ENCODE results near the gene STK10.
A peak's percentile ranks its signal among the peaks of the same experiment; 100 is the strongest.
"Not testable (repeated sequence)": the region's sequence is repeated elsewhere in the genome, so short reads cannot be mapped to it uniquely, and the experiment has no call there.

STK10 gene

GRCh38 chr5:172188033-172188892, at the start of gene STK10:
Gene STK10 (minus strand): TSS chr5:172188224. CDS start chr5:172188042, 182 bp downstream.
- peak; percentile 87 to 88 for DNase-seq (ENCODE audit: extremely low read depth in 1 of 2, low read depth in 1 of 2)

GRCh38 chr5:172235827-172236736, 48.1 kb upstream of the STK10 start:
- DNase-seq (ENCODE audit: extremely low read depth in 1 of 2, low read depth in 1 of 2) = no peak

DNA sequence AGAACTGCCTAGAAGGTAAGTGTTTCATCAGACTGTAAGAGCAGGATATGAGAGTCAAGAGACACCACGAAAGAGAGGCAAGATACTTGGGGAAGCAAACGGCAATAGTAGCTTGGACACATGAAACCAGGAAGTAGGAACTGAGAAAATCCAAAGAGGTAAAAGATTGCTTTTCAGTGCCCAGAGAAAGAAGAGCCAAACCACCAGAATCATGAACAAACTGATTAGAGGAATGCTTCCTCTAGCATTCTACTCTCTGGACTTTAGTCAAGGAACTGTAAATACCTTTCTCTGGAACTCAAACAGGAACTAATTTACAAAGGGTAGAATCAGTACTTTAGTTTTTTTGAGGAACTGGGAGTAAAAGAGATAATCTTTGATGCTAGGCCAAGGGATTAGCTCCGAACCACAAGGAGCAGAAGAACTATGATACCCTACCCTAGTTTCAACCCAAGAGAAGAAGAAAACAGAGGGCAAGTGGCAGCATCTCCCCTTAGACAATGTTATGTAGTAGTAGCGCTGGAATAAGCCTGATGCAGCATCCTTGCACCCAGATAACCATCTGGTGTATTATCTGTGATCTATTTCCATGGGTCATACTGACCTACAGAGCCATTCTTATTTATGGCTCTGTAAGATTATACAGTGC, 47.2 kb upstream of the STK10 start:
- DNase-seq (ENCODE audit: extremely low read depth in 1 of 2, low read depth in 1 of 2) = no peak

DNA sequence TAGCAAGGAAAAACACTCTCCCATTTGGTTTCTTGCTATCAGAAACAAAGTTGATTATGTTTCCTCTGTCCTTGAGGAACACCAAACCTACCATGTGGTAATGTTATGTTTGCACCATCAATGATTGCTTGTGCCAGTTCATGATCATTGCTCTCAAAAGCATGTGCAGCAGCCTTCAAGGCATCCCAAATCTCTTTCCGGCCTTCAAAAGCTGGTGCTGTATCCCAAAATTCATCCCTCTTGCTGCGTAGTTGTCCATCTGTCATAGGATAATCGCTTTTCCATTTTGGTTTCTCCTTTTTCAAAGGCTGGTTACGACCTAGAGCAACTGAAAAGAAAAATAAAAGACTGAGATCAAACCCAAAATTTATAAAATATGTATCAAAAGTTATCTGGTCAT, 46.0 kb upstream of the STK10 start:
- no peak for DNase-seq (ENCODE audit: extremely low read depth in 1 of 2, low read depth in 1 of 2)

DNA sequence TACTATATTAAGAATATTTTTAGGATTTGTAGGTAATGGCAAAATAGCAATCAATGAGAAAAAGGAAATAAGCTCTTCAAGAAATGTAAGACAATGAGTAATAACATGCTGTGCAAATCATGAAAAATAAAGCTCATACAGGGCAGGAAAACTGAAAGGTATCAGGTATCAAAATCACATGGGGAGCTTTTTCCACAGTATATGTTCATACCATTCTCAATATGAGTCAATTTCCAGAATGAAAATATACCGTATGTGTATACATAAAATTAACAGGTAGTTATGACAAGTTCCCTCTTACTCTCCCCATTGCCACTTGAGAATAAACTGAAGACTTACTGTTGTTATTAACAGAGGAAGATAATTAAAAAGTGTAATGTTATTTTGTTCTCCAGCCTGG, 41.9 kb upstream of the STK10 start:
- DNase-seq (ENCODE audit: extremely low read depth in 1 of 2, low read depth in 1 of 2) = no peak

GRCh38 chr5:172224996-172225395, 37.0 kb upstream of the STK10 start:
- no peak for DNase-seq (ENCODE audit: extremely low read depth in 1 of 2, low read depth in 1 of 2)

DNA sequence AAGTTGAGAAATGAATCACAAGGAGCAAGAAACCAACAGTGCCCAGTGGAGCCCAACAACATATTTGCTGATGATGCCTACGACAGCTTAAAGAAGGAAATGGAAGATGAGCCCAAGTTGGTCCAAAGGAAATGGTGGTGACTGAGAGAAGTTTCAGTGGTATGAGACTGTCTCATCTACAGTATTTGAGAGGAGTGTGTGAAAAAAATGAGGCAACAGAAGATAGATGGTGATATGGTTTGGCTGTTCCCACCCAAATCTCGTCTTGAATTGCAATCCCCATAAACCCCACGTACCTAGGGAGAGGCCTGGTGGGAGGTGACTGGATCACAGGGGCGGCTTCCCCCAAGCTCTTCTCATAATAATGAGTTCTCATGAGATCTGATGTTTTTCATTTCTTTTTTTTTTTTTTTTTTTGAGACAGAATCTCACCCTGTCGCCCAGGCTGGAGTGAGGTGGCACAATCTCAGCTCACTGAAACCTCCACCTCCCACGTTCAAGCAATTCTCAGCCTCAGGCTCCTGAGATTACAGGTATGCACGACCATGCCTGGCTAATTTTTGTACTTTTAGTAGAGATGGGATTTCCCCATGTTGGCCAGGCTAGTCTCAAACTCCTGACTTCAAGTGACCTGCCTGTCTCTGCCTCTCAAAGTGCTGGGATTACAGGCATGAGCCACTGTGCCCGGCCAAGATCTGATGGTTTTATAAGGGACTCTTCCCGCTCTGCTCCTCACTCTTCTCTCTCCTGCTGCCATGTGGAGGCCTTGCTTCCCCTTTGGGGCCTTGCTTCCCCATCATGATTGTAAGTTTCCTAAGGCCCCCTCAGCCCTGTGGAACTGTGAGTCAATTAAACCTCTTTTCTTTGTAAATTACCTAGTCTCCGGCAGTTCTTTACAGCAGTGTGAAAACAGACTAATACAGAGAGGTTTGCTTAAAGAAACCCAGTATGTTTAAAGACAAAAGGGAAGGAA, 36.2 kb upstream of the STK10 start:
- DNase-seq (ENCODE audit: extremely low read depth in 1 of 2, low read depth in 1 of 2) = peak; percentile 22 to 74

GRCh38 chr5:172219296-172219695, 31.3 kb upstream of the STK10 start:
- no peak for DNase-seq (ENCODE audit: extremely low read depth in 1 of 2, low read depth in 1 of 2)

DNA sequence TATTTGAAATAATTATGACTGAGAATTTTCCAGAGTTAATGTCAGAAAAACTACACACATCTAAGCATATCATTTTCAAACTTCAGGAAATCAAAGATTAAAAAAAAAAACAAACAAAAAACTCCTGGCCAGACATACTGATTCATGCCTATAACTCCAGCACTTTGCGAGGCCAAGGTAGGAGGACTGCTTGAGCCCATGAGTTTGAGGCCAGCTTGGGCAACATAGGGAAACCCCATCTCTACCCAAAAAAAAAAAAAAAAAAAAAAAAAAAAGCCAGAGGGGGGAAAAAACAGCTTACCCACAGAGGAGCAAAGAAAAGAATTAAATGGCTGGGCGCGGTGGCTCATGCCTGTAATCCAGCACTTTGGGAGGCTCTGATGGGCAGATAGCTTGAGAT, 28.3 kb upstream of the STK10 start:
- no peak for DNase-seq (ENCODE audit: extremely low read depth in 1 of 2, low read depth in 1 of 2)

DNA sequence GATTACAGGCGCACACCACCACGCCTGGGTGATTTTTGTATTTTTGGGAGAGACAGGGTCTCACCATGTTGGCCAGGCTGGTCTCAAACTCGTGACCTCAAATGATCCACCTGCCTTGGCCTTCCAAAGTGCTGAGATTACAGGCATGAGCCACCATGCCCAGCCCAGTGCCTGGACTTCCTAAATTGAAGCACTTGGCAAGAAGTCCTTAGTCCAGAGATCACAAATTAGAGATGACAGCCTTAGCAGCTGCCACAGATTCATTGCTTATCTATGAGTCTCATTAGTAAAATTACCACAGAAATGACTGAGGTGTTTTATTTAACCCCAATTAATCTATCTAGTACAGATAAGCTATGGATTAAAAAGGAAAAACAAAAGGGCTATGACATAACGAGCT, 25.1 kb upstream of the STK10 start:
- no peak for DNase-seq (ENCODE audit: extremely low read depth in 1 of 2, low read depth in 1 of 2)

DNA sequence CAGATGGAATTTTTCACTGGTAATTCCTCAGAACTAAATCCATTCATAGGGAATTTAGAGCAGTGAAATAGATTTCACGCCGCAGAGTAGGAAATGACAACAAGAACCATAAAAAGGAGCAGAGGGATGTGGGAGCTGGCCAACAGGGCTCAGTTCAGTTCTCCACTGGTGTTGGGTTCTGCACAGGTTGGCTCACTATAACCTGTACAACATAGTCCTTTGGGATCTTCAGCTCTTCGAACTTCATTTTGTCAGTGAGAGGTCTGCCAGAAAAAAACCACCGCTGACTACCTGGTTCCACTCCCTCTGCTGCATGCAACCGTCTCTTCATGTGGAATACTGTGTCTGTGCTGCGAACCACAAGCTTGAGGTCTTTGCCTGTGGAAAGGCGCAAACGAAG, 23.7 kb upstream of the STK10 start:
- DNase-seq (ENCODE audit: extremely low read depth in 1 of 2, low read depth in 1 of 2) = no peak

DNA sequence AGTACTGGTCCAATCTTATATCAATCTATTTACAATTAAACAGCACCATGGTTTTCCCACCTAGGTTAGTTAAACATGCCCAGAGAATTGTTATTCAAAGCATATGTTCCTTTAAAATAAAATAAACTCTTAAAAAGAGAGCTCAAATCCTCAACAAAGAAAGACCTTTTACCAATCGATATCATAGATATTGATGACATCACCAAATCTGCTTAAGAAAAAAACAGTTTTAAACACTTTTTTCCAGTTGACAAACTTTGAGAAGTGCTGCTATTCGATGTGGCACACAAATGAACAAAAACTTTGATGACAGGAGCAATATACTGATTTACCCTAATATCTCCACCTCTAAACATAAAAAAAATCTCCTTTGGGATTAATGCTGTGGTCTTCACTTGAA, 21.7 kb upstream of the STK10 start:
- DNase-seq (ENCODE audit: extremely low read depth in 1 of 2, low read depth in 1 of 2) = no peak

- DNase-seq (ENCODE audit: extremely low read depth in 1 of 2, low read depth in 1 of 2) = no peak
Measured at GRCh38 chr5:172207511-172207910, 19.5 kb upstream of the STK10 start.

DNA sequence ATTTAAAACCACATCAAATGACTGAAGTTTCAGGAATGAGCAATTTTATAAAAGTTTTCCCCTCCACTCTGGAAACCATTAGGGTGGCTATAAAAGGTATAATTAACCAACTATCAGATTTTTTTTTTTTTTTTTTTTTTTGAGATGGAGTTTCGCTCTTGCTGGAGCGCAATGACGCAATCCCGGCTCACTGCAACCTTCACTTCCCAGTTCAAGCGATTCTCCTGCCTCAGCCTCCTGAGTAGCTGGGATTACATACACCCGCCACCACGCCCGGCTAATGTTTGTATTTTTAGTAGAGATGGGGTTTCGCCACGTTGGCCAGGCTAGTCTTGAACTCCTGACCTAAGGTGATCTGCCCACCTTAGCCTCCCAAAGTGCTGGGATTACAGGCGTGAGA, 18.0 kb upstream of the STK10 start:
- DNase-seq (ENCODE audit: extremely low read depth in 1 of 2, low read depth in 1 of 2) = not testable (repeated sequence)

DNA sequence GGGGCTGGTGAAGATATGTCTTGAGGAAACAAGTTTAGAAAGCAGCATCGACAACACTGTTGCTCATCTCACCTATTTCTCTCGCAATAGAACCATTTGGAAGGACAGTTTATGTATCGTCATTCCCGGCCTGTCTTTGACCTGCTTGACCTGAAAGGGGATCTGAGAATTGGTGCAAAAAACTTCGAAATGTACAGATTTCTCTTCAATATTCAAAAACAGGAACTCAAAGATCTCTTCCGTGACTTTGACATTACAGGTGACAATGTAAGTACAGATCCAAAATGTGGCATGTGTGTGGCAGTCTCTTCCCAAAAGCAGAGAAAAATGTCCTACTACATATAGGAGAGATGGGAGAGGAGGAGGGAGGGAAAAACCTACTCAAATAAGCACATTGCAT, 12.5 kb upstream of the STK10 start:
- no peak for DNase-seq (ENCODE audit: extremely low read depth in 1 of 2, low read depth in 1 of 2)

DNA sequence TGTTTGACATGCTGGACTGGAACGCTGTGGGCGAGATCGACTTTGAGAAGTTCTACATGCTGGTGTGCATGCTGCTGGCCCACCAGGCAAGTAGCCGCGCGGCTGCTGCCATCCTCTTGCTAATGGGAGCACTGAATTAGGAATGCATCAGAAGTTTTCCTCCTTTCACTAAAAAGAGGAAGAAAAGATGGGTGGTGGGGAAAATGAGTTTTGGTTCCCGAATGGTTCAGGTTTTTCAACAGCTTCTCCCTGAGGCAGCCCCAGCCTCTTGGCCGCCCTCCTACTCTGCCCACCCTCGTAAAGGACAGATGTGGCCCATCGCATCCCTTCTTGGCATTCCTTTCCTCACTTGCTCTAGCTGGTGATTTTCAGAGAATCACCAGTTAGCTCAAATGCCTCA, 11.4 kb upstream of the STK10 start:
- no peak for DNase-seq (ENCODE audit: extremely low read depth in 1 of 2, low read depth in 1 of 2)

- DNase-seq (ENCODE audit: extremely low read depth in 1 of 2, low read depth in 1 of 2) = not testable (repeated sequence)
Measured at GRCh38 chr5:172197775-172198174, 9.8 kb upstream of the STK10 start.

DNA sequence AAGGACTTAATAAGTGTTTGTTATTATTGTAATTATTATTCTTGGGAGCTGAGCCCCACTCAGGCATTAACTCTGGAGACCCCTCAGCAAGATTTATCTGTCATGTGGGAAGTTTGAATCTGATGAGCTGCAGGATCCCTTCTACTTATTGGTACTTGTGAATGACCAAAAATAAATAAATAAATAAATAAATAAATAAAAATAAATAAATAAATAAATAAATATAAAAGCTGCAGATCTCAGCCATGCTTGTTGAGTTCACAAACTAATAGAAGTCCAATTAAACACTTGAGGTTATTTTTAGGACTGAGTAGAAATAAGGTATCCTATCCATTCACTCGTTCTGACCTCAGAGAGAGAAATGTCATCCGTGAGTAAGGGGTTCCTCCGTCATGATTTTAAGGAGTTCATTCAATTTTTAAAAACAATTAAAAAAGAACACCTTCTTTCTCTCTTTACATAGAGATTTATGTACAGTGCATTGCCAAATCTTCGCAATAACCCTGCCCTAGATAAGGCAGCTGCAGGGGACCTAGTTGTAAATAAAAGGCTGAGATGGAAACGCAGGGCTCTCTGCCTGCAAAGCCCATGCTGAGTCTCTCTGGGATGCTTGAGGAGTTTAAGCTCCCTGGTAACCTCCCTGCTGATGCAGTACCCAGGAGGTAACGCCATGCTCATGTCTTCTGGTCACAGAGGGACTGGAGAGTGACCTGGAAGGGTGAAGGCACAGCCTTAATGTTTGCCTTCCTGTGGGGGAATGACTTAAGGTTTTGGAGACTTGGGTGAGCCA, 7.2 kb upstream of the STK10 start:
- no peak for DNase-seq (ENCODE audit: extremely low read depth in 1 of 2, low read depth in 1 of 2)

DNA sequence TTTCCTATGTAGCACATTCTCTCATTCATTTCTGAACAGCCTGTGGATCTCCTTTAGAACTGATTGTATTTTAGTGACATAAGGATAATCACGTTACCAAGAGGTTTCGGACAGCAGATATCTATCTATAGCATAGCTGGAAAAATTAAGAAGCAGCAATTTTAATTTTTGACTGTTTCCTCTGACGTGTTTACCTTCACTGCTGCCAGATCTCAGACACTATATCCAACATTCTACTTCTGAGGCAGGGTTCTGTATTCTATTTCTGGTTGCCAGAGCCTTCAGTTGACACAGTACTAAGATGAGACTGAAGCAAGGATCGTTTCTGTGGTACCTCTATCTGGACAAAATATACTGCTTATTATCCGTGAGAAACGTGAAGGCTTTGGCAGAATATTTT, 5.8 kb upstream of the STK10 start, which contains the start of gene EFCAB9:
Gene EFCAB9, plus strand, starts transcription at position 301 of the 400 bp plus-strand sequence. Its CDS starts 1 bp downstream, at position 302.
- DNase-seq (ENCODE audit: extremely low read depth in 1 of 2, low read depth in 1 of 2) = no peak
